ENCODE measurements around the gene IGF1R.

DNA sequence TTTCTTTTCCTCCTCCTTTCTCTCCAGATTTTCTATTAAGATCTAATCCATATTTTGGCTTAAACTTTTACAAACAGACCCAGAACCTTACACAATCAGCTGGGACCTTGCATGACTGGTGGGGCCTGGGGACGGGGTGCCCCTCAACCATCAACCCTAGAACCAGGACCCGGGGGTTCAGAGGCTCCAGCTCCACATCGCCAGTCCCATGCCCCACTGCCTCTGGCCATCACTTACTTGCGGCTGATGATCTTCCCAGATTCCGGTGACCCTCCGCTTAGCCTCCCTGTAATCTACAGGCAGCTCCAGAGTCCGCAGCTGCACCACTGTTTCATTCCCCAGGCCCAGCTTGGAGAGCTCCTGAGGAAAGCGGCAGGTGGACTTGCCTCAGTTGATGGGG lies 322.5 kb downstream of the IGF1R start:
- TF ChIP-seq, protein P1, sequence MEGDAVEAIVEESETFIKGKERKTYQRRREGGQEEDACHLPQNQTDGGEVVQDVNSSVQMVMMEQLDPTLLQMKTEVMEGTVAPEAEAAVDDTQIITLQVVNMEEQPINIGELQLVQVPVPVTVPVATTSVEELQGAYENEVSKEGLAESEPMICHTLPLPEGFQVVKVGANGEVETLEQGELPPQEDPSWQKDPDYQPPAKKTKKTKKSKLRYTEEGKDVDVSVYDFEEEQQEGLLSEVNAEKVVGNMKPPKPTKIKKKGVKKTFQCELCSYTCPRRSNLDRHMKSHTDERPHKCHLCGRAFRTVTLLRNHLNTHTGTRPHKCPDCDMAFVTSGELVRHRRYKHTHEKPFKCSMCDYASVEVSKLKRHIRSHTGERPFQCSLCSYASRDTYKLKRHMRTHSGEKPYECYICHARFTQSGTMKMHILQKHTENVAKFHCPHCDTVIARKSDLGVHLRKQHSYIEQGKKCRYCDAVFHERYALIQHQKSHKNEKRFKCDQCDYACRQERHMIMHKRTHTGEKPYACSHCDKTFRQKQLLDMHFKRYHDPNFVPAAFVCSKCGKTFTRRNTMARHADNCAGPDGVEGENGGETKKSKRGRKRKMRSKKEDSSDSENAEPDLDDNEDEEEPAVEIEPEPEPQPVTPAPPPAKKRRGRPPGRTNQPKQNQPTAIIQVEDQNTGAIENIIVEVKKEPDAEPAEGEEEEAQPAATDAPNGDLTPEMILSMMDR (IDR thresholded peaks at IDR 0.05; ENCODE audit: insufficient read depth, low read length, poor library complexity, severe bottlenecking) = no peak
- TF ChIP-seq EZH2phosphoT487 (conservative IDR thresholded peaks at IDR 0.05; ENCODE audit: low read length) = no peak
